ENCODE results near the gene CFAP141. TPM values are rescaled to one million over a fixed set of nuclear protein-coding genes. Genes with fewer than 3 reads are reported as not detected.
"Not testable (repeated sequence)": the region's sequence is repeated elsewhere in the genome, so short reads cannot be mapped to it uniquely, and the experiment has no call there.

Gene CFAP141
- total and polyA plus RNA-seq, 4 donors = 3.2 to 8.4 (median 4.6) TPM

GRCh38 chr1:154237435-154237834 lies 31.3 kb upstream of the CFAP141 start:
- 96 to 99% methylated on average over 2 of the region's 2 CpGs for WGBS, 2 donors
- Histone ChIP-seq H3K27ac (ENCODE audit: low read depth in 1 of 2, low read length in 1 of 2) (no peak overlapping the region), H3K4me1 (ENCODE audit: control insufficient read depth in 5 of 5, insufficient read depth in 5 of 5, low read length in 5 of 5) (no peaks in the 10 kb centered on the region), H3K9ac (ENCODE audit: insufficient read depth in 1 of 2, low read length in 2 of 2) (no peak overlapping the region), H3K36me3 (ENCODE audit: control insufficient read depth in 4 of 4, insufficient read depth in 4 of 4, low read length in 4 of 4) (peaks cover 32 to 63% (median 42%) of the 10 kb centered on the region in 4 donors), H3K9me3 (ENCODE audit: control insufficient read depth in 4 of 4, insufficient read depth in 3 of 4, low read length in 3 of 4) (no peaks in the 10 kb centered on the region), H3K4me3 (no peak overlapping the region), H3K27me3 (ENCODE audit: control insufficient read depth in 3 of 3, insufficient read depth in 3 of 3, low read length in 2 of 3) (no peaks in the 10 kb centered on the region)
- no peak for DNase-seq
- TF ChIP-seq CTCF (IDR thresholded peaks at IDR 0.05; ENCODE audit: control extremely low read depth, extremely low read depth) = no peak
- no peak for ATAC-seq (ENCODE audit: insufficient read depth, low FRiP score)

- no peak overlapping the region for H3K9ac ChIP-seq (ENCODE audit: insufficient read depth in 1 of 2, low read length in 2 of 2)
- no peaks in the 10 kb centered on the region for H3K9me3 ChIP-seq (ENCODE audit: control insufficient read depth in 4 of 4, insufficient read depth in 3 of 4, low read length in 3 of 4)
- TF ChIP-seq CTCF (IDR thresholded peaks at IDR 0.05; ENCODE audit: control extremely low read depth, extremely low read depth) = no peak
- H3K27ac ChIP-seq (ENCODE audit: low read depth in 1 of 2, low read length in 1 of 2) = no peak overlapping the region
- H3K27me3 ChIP-seq (ENCODE audit: control insufficient read depth in 3 of 3, insufficient read depth in 3 of 3, low read length in 2 of 3) = no peaks in the 10 kb centered on the region
- 90% methylated on average over 4 of the region's 4 CpGs for whole genome bisulfite sequencing, 2 donors
- H3K4me3 ChIP-seq = no peak overlapping the region
- no peak for ATAC-seq (ENCODE audit: insufficient read depth, low FRiP score)
- no peak for DNase-seq
- peaks cover 33 to 64% (median 40%) of the 10 kb centered on the region in 4 donors for H3K36me3 ChIP-seq (ENCODE audit: control insufficient read depth in 4 of 4, insufficient read depth in 4 of 4, low read length in 4 of 4)
- no peaks in the 10 kb centered on the region for H3K4me1 ChIP-seq (ENCODE audit: control insufficient read depth in 5 of 5, insufficient read depth in 5 of 5, low read length in 5 of 5)
Observed at GRCh38 chr1:154236855-154237254, 30.7 kb upstream of the CFAP141 start.

GRCh38 chr1:154233127-154233526 lies 27.0 kb upstream of the CFAP141 start:
- not testable (repeated sequence) for H3K4me1 ChIP-seq (ENCODE audit: control insufficient read depth in 5 of 5, insufficient read depth in 5 of 5, low read length in 5 of 5); DNase-seq; H3K9ac ChIP-seq (ENCODE audit: insufficient read depth in 1 of 2, low read length in 2 of 2); H3K4me3 ChIP-seq; H3K27me3 ChIP-seq (ENCODE audit: control insufficient read depth in 3 of 3, insufficient read depth in 3 of 3, low read length in 2 of 3); H3K27ac ChIP-seq (ENCODE audit: low read depth in 1 of 2, low read length in 1 of 2); ATAC-seq (ENCODE audit: insufficient read depth, low FRiP score); H3K9me3 ChIP-seq (ENCODE audit: control insufficient read depth in 4 of 4, insufficient read depth in 3 of 4, low read length in 3 of 4)
- 97 to 98% methylated on average over 12 of the region's 12 CpGs for WGBS, 2 donors
- H3K36me3 ChIP-seq (ENCODE audit: control insufficient read depth in 4 of 4, insufficient read depth in 4 of 4, low read length in 4 of 4) = peaks cover 41 to 73% (median 48%) of the 10 kb centered on the region in 4 donors

DNA sequence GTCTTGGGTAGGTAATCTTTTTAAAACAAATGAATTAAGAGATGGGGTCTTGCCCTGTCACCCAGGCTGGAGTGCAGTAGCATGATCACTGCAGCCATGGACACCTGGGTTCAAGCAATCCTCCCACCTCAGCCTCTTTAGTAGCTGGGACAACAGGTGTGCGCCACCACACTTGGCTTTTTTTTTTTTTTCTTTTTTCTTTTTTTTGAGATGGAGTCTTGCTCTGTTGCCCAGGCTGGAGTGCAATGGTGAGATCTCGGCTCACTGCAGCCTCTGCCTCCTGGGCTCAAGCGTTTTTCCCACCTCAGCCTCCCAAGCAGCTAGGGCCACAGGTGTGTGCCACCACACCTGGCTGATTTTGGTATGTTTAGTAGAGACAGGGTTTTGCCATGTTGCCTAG lies 25.0 kb upstream of the CFAP141 start:
- peaks cover 30 to 65% (median 47%) of the 10 kb centered on the region in 4 donors for H3K36me3 ChIP-seq (ENCODE audit: control insufficient read depth in 4 of 4, insufficient read depth in 4 of 4, low read length in 4 of 4)
- WGBS, 2 donors = 97 to 100% methylated on average over 3 of the region's 3 CpGs
- not testable (repeated sequence) for DNase-seq; H3K9me3 ChIP-seq (ENCODE audit: control insufficient read depth in 4 of 4, insufficient read depth in 3 of 4, low read length in 3 of 4); H3K27me3 ChIP-seq (ENCODE audit: control insufficient read depth in 3 of 3, insufficient read depth in 3 of 3, low read length in 2 of 3); H3K27ac ChIP-seq (ENCODE audit: low read depth in 1 of 2, low read length in 1 of 2); H3K9ac ChIP-seq (ENCODE audit: insufficient read depth in 1 of 2, low read length in 2 of 2); ATAC-seq (ENCODE audit: insufficient read depth, low FRiP score); H3K4me1 ChIP-seq (ENCODE audit: control insufficient read depth in 5 of 5, insufficient read depth in 5 of 5, low read length in 5 of 5); H3K4me3 ChIP-seq

All from lung (tissue), 12 donors.